Measurements from ENCODE around the gene THYN1. TPM values are rescaled to one million over a fixed set of nuclear protein-coding genes. Genes with fewer than 3 reads are reported as not detected.

THYN1 gene
- polyA plus RNA-seq (2013, experiment 1 of 2) = 96.5 TPM
- polyA plus RNA-seq (2013, experiment 2 of 2) = 101 TPM

DNA sequence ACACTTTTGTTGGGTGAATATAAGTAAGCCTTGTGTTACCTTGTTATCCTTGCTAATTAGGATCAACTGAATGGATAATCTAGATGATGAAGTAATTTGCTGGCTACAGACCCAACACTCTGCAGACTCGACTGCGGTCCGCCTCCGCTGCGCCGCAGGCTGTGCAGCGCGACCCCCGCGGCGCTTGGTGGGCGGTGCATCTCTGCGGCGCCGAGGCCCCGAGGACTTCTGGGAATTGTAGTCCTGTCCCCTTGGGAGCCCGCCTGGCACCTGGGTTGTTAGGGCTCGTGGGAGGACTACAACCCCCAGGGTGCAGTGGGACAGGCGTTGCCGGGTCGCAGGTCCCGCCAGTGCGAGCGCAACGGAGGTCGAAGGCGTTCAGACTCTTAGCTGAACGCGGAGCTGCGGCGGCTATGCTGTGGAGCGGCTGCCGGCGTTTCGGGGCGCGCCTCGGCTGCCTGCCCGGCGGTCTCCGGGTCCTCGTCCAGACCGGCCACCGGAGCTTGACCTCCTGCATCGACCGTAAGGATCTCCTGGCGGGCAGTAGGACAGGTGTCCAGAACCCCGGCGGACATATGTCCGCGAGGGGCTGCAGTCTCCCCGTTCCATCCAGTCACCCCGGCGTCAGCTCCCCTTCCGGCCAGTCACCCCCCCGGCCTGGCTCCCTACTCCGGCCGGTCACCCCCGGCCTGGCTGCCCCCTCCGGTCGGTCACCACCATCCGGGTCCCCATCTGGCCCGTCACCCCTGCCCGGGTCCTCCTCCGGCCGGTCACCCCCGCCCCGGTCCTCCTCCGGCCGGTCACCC, at the start of gene THYN1, which contains the start of gene ACAD8:
TSS of gene THYN1 (minus strand) at position 165 of the 806 bp plus-strand sequence. CDS start 470 bp downstream, outside the sequence.
TSS of gene ACAD8 (plus strand) at position 381 of the 806 bp plus-strand sequence. CDS start at position 414, 33 bp downstream.
- H3K36me3 ChIP-seq (ENCODE audit: insufficient read depth, low read length) = peaks cover 49% of the 10 kb centered on the region
- peak within 1 kb of the TSS; percentile 76 for H3K9ac ChIP-seq (ENCODE audit: low read depth, low read length)
- H3K4me1 ChIP-seq (ENCODE audit: insufficient read depth, low read length) = peaks cover 19% of the 10 kb centered on the region
- no peaks in the 10 kb centered on the region for H3K27me3 ChIP-seq (ENCODE audit: insufficient read depth, low read length)
- under 1% methylated on average over 69 of the region's 70 CpGs for WGBS
- 0 out of 2 replicates have a peak within 1 kb of the TSS, but pooled peaks have one; percentile 60 for H3K27ac ChIP-seq (ENCODE audit: low read depth, low read length)
- H3K9me3 ChIP-seq (ENCODE audit: insufficient read depth, low read depth, low read length) = no peaks in the 10 kb centered on the region
- peak within 1 kb of the TSS; percentile 94 for H3K4me3 ChIP-seq (ENCODE audit: low read length)

DNA sequence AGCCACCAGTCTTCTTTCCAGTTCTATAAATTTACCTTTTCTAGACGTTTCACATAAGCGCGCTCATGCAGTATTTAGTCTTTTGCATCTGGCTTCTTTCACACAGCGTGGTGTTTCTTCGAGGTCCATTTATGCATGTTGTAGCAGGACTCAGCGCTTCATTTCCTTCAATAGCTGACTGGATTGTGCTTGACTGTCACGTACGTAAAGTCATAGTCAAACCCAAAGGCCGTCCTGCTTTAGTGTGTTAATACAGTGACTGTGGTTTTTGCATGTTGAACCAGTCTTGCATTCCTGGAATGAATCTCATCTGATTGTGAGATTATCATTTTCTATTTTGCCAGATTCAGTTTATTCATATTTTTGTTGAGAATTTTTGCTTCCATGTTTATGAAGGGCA, 41.5 kb upstream of the THYN1 start:
- H3K4me1 ChIP-seq (ENCODE audit: insufficient read depth, low read length) = peaks cover under 1% of the 10 kb centered on the region; the same call in 1 of the 2 replicates
- WGBS = 79% methylated on average over 9 of the region's 9 CpGs
- no peaks in the 10 kb centered on the region for H3K9me3 ChIP-seq (ENCODE audit: insufficient read depth, low read depth, low read length)
- no peak overlapping the region for H3K9ac ChIP-seq (ENCODE audit: low read depth, low read length)
- no peak overlapping the region for H3K27ac ChIP-seq (ENCODE audit: low read depth, low read length)
- no peaks in the 10 kb centered on the region for H3K27me3 ChIP-seq (ENCODE audit: insufficient read depth, low read length)
- no peaks in the 10 kb centered on the region; the same call in 1 of the 2 replicates for H3K36me3 ChIP-seq (ENCODE audit: insufficient read depth, low read length)
- no peak overlapping the region for H3K4me3 ChIP-seq (ENCODE audit: low read length)

DNA sequence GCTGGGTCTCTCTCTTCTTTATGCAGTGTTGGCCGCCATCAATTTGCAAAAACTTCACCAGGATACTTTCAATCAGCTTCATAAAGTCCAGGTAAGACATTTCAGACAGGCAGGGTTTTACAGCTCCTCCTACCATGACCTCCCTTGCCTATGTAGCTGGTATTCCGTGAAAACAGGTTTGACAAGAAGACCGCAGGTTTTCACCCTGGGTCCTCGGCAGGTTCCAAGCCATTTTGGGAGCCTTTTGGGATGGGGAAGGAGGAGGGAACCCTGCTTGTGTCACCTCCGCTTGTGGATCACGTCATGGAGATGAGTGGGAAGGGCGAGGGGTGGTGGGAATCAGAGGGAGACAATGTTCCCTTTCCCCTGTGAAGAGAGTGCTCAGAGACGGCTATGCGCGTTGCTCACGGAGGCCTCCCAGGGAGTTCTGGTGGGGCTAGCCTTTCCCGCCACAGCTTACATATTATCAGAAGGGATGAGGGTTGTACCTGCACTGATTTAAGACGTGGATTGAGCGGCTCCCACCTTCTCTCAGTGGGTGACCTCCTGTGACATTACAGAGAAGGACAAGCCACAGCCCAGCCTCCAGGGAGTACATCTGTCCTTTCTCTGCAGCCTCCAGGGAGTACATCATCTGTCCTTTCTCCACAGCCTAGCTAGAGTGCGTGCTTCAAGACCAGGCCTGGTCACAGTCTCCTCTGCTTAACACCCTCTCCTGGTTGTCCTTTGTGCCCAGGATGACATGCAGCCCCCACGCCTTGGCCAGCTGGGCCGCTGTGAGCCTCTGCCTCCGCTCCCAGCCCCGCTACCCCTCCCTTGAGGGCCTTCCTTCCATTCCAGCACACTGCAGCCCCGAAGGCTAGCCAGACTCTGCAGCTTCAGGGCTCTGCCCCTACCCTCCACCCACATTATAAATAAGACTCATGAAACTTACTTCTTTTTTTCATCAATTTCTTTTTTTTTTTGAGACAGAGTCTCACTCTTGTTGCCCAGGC, 40.3 kb upstream of the THYN1 start:
- no peaks in the 10 kb centered on the region for H3K9me3 ChIP-seq (ENCODE audit: insufficient read depth, low read depth, low read length)
- H3K27ac ChIP-seq (ENCODE audit: low read depth, low read length) = no peak overlapping the region
- no peaks in the 10 kb centered on the region; the same call in 1 of the 2 replicates for H3K36me3 ChIP-seq (ENCODE audit: insufficient read depth, low read length)
- no peak overlapping the region for H3K9ac ChIP-seq (ENCODE audit: low read depth, low read length)
- no peaks in the 10 kb centered on the region for H3K27me3 ChIP-seq (ENCODE audit: insufficient read depth, low read length)
- 88% methylated on average over 20 of the region's 20 CpGs for WGBS
- peaks cover 4% of the 10 kb centered on the region; the same call in 1 of the 2 replicates for H3K4me1 ChIP-seq (ENCODE audit: insufficient read depth, low read length)
- no peak overlapping the region for H3K4me3 ChIP-seq (ENCODE audit: low read length)

DNA sequence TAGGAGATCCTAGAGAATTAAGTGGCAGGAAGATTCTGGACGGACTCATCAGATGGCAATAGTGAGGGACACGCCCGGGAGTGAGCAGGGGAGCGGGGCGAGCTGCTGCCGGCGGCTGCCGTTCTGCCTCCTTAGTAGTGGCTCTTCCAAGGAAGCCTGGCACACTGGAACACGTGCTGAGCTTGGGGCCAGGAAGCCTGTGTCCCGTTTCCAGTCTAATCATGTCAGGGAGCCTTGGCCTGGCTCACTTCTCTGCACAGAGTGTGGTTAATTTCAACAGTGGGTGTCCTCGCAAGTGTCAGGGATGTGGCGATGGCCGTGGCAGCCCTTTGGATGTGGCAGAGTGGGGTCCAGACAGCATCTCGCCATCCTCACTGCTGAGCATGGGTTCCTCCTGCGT, 39.5 kb upstream of the THYN1 start:
- Histone ChIP-seq H3K4me1 (ENCODE audit: insufficient read depth, low read length) (peaks cover 7% of the 10 kb centered on the region; the same call in 1 of the 2 replicates), H3K27ac (ENCODE audit: low read depth, low read length) (no peak overlapping the region), H3K9ac (ENCODE audit: low read depth, low read length) (no peak overlapping the region), H3K36me3 (ENCODE audit: insufficient read depth, low read length) (no peaks in the 10 kb centered on the region; the same call in 1 of the 2 replicates), H3K9me3 (ENCODE audit: insufficient read depth, low read depth, low read length) (no peaks in the 10 kb centered on the region), H3K27me3 (ENCODE audit: insufficient read depth, low read length) (no peaks in the 10 kb centered on the region), H3K4me3 (ENCODE audit: low read length) (no peak overlapping the region)
- 89% methylated on average over 15 of the region's 15 CpGs for WGBS

DNA sequence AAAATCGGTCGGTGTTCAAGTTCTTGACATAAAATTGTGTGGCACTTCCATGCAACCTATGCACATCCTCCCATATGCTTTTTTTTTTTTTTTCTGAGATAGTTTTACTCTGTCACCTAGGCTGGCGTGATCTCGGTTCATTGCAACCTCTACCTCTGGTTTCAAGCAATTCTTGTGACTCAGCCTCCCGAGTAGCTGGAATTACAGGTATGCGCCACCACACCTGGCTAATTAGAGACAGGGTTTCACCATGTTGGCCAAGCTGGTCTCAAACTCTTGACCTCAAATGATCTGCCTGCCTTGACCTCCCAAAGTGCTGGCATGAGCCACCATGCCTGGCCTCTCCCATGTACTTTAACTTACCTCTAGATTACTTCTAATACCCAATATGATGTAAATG, 38.0 kb upstream of the THYN1 start:
- Histone ChIP-seq H3K27me3 (ENCODE audit: insufficient read depth, low read length) (no peaks in the 10 kb centered on the region), H3K27ac (ENCODE audit: low read depth, low read length) (no peak overlapping the region), H3K4me1 (ENCODE audit: insufficient read depth, low read length) (peaks cover 8% of the 10 kb centered on the region; the same call in 1 of the 2 replicates), H3K9me3 (ENCODE audit: insufficient read depth, low read depth, low read length) (no peaks in the 10 kb centered on the region), H3K36me3 (ENCODE audit: insufficient read depth, low read length) (no peaks in the 10 kb centered on the region; the same call in 1 of the 2 replicates), H3K4me3 (ENCODE audit: low read length) (no peak overlapping the region), H3K9ac (ENCODE audit: low read depth, low read length) (no peak overlapping the region)
- WGBS = 91% methylated on average over 6 of the region's 6 CpGs

DNA sequence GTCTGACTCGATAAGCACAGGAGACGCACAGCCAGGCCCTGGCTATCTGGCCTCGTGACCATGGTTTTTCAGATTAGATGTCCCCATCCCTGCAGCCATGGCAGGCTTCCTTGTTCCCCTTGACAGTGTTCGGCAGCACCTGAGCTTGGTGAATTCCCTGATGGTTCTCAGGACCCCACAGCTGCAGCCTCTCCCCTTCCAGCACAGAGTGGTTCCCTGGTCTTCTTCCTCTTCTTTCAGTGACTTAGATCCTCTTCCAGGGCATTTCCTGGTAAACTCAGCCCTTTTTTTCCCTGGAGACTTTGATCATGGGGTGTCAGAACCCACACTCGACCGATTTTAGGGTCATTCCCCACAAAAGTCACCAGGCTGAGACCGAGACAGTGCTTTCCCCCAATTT, 37.5 kb upstream of the THYN1 start:
- Histone ChIP-seq H3K36me3 (ENCODE audit: insufficient read depth, low read length) (no peaks in the 10 kb centered on the region; the same call in 1 of the 2 replicates), H3K9ac (ENCODE audit: low read depth, low read length) (no peak overlapping the region)
- WGBS = 96% methylated on average over 7 of the region's 7 CpGs

DNA sequence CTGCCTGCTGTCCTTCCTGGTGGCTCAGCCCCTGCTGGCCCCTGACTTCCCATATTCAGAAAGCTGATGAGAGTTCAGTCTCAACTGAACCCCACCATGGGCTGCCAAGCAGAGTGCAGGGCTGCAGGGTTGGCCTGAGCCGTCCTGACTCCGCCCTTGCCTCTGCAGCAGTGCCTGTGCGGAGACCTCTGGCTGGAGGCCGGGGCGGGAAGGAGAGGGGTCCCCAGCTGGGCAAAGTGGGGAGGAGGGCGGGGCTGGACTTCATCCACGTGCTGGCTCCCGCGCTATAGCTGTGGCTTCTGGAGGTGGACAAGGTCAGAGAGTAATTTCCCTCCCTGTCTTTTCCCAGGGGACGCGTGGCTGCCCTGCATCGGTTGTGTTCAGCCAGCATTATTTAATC, 36.6 kb upstream of the THYN1 start:
- Histone ChIP-seq H3K27me3 (ENCODE audit: insufficient read depth, low read length) (no peaks in the 10 kb centered on the region), H3K4me1 (ENCODE audit: insufficient read depth, low read length) (peaks cover 8% of the 10 kb centered on the region; the same call in 1 of the 2 replicates), H3K27ac (ENCODE audit: low read depth, low read length) (no peak overlapping the region), H3K4me3 (ENCODE audit: low read length) (no peak overlapping the region), H3K36me3 (ENCODE audit: insufficient read depth, low read length) (peaks cover 6% of the 10 kb centered on the region), H3K9me3 (ENCODE audit: insufficient read depth, low read depth, low read length) (no peaks in the 10 kb centered on the region), H3K9ac (ENCODE audit: low read depth, low read length) (no peak overlapping the region)
- 76% methylated on average over 12 of the region's 12 CpGs for WGBS

More for the DNA sequence above, 37.5 kb upstream of the THYN1 start:
- Histone ChIP-seq H3K9me3 (ENCODE audit: insufficient read depth, low read depth, low read length) (no peaks in the 10 kb centered on the region), H3K27me3 (ENCODE audit: insufficient read depth, low read length) (no peaks in the 10 kb centered on the region), H3K4me3 (ENCODE audit: low read length) (no peak overlapping the region), H3K27ac (ENCODE audit: low read depth, low read length) (no peak overlapping the region), H3K4me1 (ENCODE audit: insufficient read depth, low read length) (peaks cover 8% of the 10 kb centered on the region; the same call in 1 of the 2 replicates)

DNA sequence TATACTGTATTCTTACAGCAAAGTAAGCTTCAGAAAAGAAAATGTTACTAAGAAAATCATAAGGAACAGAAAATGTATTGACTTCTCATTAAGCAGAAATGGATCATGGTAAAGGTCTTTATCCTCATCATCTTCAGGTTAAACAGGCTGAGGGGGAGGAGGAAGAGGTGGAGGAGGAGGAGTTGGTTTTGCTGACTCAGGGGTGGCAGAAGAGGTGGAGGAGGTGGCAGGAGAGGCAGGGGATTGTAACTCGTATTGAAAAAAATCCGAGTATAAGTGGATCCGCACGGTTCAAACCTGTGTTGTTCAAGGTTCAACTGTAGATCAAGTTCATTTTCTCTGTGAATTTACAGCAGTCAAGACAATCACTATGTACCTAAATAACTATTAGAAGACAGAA, 36.0 kb upstream of the THYN1 start:
- Histone ChIP-seq H3K9ac (ENCODE audit: low read depth, low read length) (no peak overlapping the region), H3K9me3 (ENCODE audit: insufficient read depth, low read depth, low read length) (no peaks in the 10 kb centered on the region), H3K27me3 (ENCODE audit: insufficient read depth, low read length) (no peaks in the 10 kb centered on the region), H3K36me3 (ENCODE audit: insufficient read depth, low read length) (peaks cover 7% of the 10 kb centered on the region), H3K4me1 (ENCODE audit: insufficient read depth, low read length) (peaks cover 8% of the 10 kb centered on the region; the same call in 1 of the 2 replicates), H3K4me3 (ENCODE audit: low read length) (no peak overlapping the region), H3K27ac (ENCODE audit: low read depth, low read length) (no peak overlapping the region)
- 85% methylated on average over 4 of the region's 4 CpGs for WGBS

DNA sequence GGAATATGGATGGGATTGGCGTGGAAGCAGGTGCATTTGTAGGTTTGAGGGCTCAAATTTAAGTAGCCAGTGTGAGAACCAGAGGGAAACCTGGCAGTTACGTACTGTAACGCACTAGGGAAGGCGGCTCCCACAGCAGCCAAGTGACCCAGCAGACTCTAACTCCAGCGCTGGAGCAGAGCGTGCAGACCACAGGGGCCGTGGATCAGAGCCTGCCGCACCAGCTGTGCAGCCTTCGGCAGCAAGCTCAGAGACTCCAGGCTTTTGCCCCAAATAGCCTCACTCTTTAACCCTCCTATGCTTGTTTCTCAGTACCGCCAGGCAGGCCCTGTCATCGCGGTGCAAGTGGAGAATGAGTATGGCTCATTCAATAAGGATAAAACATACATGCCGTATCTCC, 35.3 kb upstream of the THYN1 start:
- no peaks in the 10 kb centered on the region for H3K9me3 ChIP-seq (ENCODE audit: insufficient read depth, low read depth, low read length)
- no peak overlapping the region for H3K27ac ChIP-seq (ENCODE audit: low read depth, low read length)
- peaks cover 8% of the 10 kb centered on the region; the same call in 1 of the 2 replicates for H3K4me1 ChIP-seq (ENCODE audit: insufficient read depth, low read length)
- WGBS = 95% methylated on average over 13 of the region's 13 CpGs
- no peak overlapping the region for H3K9ac ChIP-seq (ENCODE audit: low read depth, low read length)
- H3K4me3 ChIP-seq (ENCODE audit: low read length) = no peak overlapping the region
- H3K27me3 ChIP-seq (ENCODE audit: insufficient read depth, low read length) = no peaks in the 10 kb centered on the region
- peaks cover 13% of the 10 kb centered on the region for H3K36me3 ChIP-seq (ENCODE audit: insufficient read depth, low read length)

DNA sequence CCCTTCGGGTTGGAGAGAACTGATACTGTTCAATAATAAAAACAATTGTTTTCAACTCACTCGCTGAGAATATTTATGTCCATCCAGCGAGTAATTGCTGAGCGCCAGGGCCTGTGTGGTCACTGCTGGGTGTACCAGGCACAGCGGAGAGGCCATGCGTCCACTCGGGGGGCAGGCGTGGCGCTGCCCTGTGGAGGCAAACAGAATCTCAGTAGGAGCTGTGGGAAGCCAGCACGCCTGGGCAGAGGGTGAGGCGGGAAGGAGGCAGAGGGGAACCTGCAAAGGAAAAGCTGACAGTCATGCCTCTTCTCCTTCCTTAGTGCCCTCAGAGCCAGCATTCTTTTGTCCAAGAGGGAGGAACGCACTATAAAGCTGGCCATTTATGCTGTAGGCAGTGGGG, 34.4 kb upstream of the THYN1 start:
- no peak overlapping the region for H3K9ac ChIP-seq (ENCODE audit: low read depth, low read length)
- no peak overlapping the region for H3K4me3 ChIP-seq (ENCODE audit: low read length)
- no peak overlapping the region for H3K27ac ChIP-seq (ENCODE audit: low read depth, low read length)
- H3K9me3 ChIP-seq (ENCODE audit: insufficient read depth, low read depth, low read length) = no peaks in the 10 kb centered on the region
- peaks cover 13% of the 10 kb centered on the region for H3K36me3 ChIP-seq (ENCODE audit: insufficient read depth, low read length)
- peaks cover 8% of the 10 kb centered on the region; the same call in 1 of the 2 replicates for H3K4me1 ChIP-seq (ENCODE audit: insufficient read depth, low read length)
- 94% methylated on average over 12 of the region's 12 CpGs for whole genome bisulfite sequencing
- no peaks in the 10 kb centered on the region for H3K27me3 ChIP-seq (ENCODE audit: insufficient read depth, low read length)

Data from HUES64 (cell line).